HepG2 (cell line): Measurements from ENCODE around the gene ADGRD1. TPM values are rescaled to one million over a fixed set of nuclear protein-coding genes. Genes with fewer than 3 reads are reported as not detected.

ENCODE experiments used
- CEBPG ChIP-seq: IDR thresholded peaks from 2 replicates; pipeline ENCODE4 v1.6.1; 2016
- CENPT ChIP-seq: sonication (generic); formaldehyde crosslinking; IDR thresholded peaks from 2 replicates; pipeline ENCODE4 v1.8.0; 2022; ENCODE audit warnings: low read depth, mild to moderate bottlenecking, moderate library complexity, missing genetic modification reagents
- FLYWCH1 ChIP-seq: sonication (generic); formaldehyde crosslinking; IDR thresholded peaks from 2 replicates; pipeline ENCODE4 v1.8.1; 2023; ENCODE audit warnings: mild to moderate bottlenecking, missing genetic modification reagents
- GMEB1 ChIP-seq: sonication (generic); formaldehyde crosslinking; IDR thresholded peaks from 2 replicates; pipeline ENCODE4 v1.5.1; 2020; ENCODE audit warnings: missing genetic modification reagents, mild to moderate bottlenecking, borderline replicate concordance
- IKZF5 ChIP-seq: IDR thresholded peaks from 2 replicates; pipeline ENCODE4 v1.6.1; 2018; ENCODE audit warnings: missing genetic modification reagents, mild to moderate bottlenecking, missing compliant biosample characterization
- KLF11 ChIP-seq: IDR thresholded peaks from 2 replicates; pipeline ENCODE4 v1.6.1; 2016; ENCODE audit warnings: missing compliant biosample characterization
- KMT2A ChIP-seq: sonication (generic); formaldehyde crosslinking; IDR thresholded peaks from 2 replicates; pipeline ENCODE4 v1.4.0; 2020; ENCODE audit warnings: missing genetic modification reagents
- MEIS2 ChIP-seq: sonication (generic); formaldehyde crosslinking; IDR thresholded peaks from 2 replicates; pipeline ENCODE4 v1.9.0; 2021; ENCODE audit warnings: mild to moderate bottlenecking, missing genetic modification reagents
- STAG1 ChIP-seq: sonication (generic); formaldehyde crosslinking; IDR thresholded peaks from 2 replicates; pipeline ENCODE4 v1.4.0; 2020; ENCODE audit warnings: missing genetic modification reagents
- STAT5B ChIP-seq: sonication (generic); formaldehyde crosslinking; IDR thresholded peaks from 2 replicates; pipeline ENCODE4 v1.4.0; 2020; ENCODE audit warnings: missing genetic modification reagents
- TAF15 ChIP-seq: fragments of 200-400 bp; formaldehyde crosslinking; IDR thresholded peaks from one replicate; pipeline ENCODE4 v1.6.1; 2018; ENCODE audit warnings: mild to moderate bottlenecking, low read depth, low read length; ENCODE audit not compliant: poor library complexity, severe bottlenecking
- TOE1 ChIP-seq: sonication (generic); formaldehyde crosslinking; IDR thresholded peaks from 2 replicates; pipeline ENCODE4 v1.4.0; 2020; ENCODE audit warnings: mild to moderate bottlenecking, missing genetic modification reagents
- ZFP36L2 ChIP-seq: sonication (generic); formaldehyde crosslinking; IDR thresholded peaks from 2 replicates; pipeline ENCODE4 v1.4.0; 2020; ENCODE audit warnings: missing genetic modification reagents
- ZKSCAN8 ChIP-seq: IDR thresholded peaks from 2 replicates; pipeline ENCODE4 v1.6.1; 2016; ENCODE audit warnings: borderline replicate concordance, missing genetic modification reagents, missing compliant biosample characterization
- ZMYM4 ChIP-seq: sonication (generic); formaldehyde crosslinking; IDR thresholded peaks from 2 replicates; pipeline ENCODE4 v1.8.1; 2023; ENCODE audit warnings: mild to moderate bottlenecking, missing genetic modification reagents
- ZNF576 ChIP-seq: sonication (generic); formaldehyde crosslinking; IDR thresholded peaks from 2 replicates; pipeline ENCODE4 v1.4.0; 2020; ENCODE audit warnings: mild to moderate bottlenecking, missing genetic modification reagents
- ZNF878 ChIP-seq: sonication (generic); formaldehyde crosslinking; IDR thresholded peaks from 2 replicates; pipeline ENCODE4 v1.8.1; 2023; ENCODE audit warnings: mild to moderate bottlenecking, missing genetic modification reagents, moderate library complexity
- polyA plus RNA-seq, 8 experiments: library from polyadenylated mRNA; depleted of rRNA in 3 of 8; stranded (reverse) in 7 of 8; unstranded in 1 of 8; fragments of >200 nt; fragmentation: Illumina TruSeq in 4 of 8; extraction: Trizol in 4 of 8; gene quantifications; 2 replicates each; pipeline versions ENCODE4 v1.2.1 to v1.2.3, GENCODE V29; 2011 to 2016; ENCODE audit warnings: low read depth in 4 of 8, missing spikeins in 1 of 8, mixed read lengths in 1 of 8; ENCODE audit not compliant: insufficient read depth in 1 of 8
- total RNA-seq, 5 experiments: library from RNA; depleted of rRNA; stranded (reverse); fragments of >200 nt; fragmentation: Illumina TruSeq; extraction: Trizol; gene quantifications; 2 replicates each; pipeline ENCODE4 v1.2.3, GENCODE V29; 2016; ENCODE audit warnings: low read depth in 1 of 5
- TF ChIP-seq, protein P1 (sequence below): sonication (generic); formaldehyde crosslinking; IDR thresholded peaks from 2 replicates; pipeline ENCODE4 v1.5.0; 2020; ENCODE audit warnings: missing genetic modification reagents
- TF ChIP-seq, protein P2 (sequence below): IDR thresholded peaks from 2 replicates; pipeline ENCODE4 v1.6.1; 2012; ENCODE audit warnings: low read depth, low read length, improper control_type of control experiment

Gene ADGRD1
- total and polyA plus RNA-seq, 2 of the 13 experiments (the other 11 are each of a cell fraction or from before 2014, with no cell fraction given) = 0.46 to 12.4 TPM

- TF ChIP-seq ZNF878 (CRISPR knock-in tag) (peak; percentile 57; the same call in 1 of the 2 replicates), ZKSCAN8 (CRISPR knock-in tag) (peak; percentile 65; the same call in 1 of the 2 replicates), STAG1 (CRISPR knock-in tag) (no peak), GMEB1 (CRISPR knock-in tag) (0 out of 2 replicates have a peak, but pooled peaks have one; percentile 37), ZMYM4 (CRISPR knock-in tag) (no peak), ZNF576 (no peak), CEBPG (CRISPR knock-in tag) (0 out of 2 replicates have a peak, but pooled peaks have one; percentile 14), FLYWCH1 (CRISPR knock-in tag) (no peak), MEIS2 (CRISPR knock-in tag) (no peak), KLF11 (no peak), KMT2A (CRISPR knock-in tag) (no peak), TOE1 (CRISPR knock-in tag) (no peak), CENPT (CRISPR knock-in tag) (no peak), STAT5B (CRISPR knock-in tag) (no peak), IKZF5 (CRISPR knock-in tag) (0 out of 2 replicates have a peak, but pooled peaks have one; percentile 54), TAF15 (no peak), ZFP36L2 (CRISPR knock-in tag) (no peak)
- TF ChIP-seq, protein P1, sequence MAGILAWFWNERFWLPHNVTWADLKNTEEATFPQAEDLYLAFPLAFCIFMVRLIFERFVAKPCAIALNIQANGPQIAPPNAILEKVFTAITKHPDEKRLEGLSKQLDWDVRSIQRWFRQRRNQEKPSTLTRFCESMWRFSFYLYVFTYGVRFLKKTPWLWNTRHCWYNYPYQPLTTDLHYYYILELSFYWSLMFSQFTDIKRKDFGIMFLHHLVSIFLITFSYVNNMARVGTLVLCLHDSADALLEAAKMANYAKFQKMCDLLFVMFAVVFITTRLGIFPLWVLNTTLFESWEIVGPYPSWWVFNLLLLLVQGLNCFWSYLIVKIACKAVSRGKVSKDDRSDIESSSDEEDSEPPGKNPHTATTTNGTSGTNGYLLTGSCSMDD (CRISPR knock-in tag) = no peak
- TF ChIP-seq, protein P2, sequence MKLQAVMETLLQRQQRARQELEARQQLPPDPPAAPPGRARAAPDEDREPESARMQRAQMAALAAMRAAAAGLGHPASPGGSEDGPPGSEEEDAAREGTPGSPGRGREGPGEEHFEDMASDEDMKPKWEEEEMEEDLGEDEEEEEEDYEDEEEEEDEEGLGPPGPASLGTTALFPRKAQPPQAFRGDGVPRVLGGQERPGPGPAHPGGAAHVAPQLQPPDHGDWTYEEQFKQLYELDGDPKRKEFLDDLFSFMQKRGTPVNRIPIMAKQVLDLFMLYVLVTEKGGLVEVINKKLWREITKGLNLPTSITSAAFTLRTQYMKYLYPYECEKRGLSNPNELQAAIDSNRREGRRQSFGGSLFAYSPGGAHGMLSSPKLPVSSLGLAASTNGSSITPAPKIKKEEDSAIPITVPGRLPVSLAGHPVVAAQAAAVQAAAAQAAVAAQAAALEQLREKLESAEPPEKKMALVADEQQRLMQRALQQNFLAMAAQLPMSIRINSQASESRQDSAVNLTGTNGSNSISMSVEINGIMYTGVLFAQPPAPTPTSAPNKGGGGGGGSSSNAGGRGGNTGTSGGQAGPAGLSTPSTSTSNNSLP = no peak; the same call in 1 of the 2 replicates
These were observed 18.3 kb downstream of the ADGRD1 start (continued) for GRCh38 chr12:130971925-130972585.
